Prostate gland (tissue), 2 donors: Measurements from ENCODE around the gene MRE11.

Source experiments
- CTCF ChIP-seq, 4 experiments: fragments of 200-600 bp in 2 of 4; fragments of 450-650 bp in 2 of 4; sonication (generic) in 2 of 4; IDR thresholded peaks; 1 replicate in 3 of 4; 2 replicates in 1 of 4; pipeline ENCODE4 v1.5.1; 2016 to 2019; ENCODE audit warnings: antibody characterized with exemption in 4 of 4, mild to moderate bottlenecking in 2 of 4, moderate library complexity in 2 of 4
- POLR2A ChIP-seq: fragments of 450-650 bp; IDR thresholded peaks from one replicate; pipeline ENCODE4 v1.6.1; 2016; ENCODE audit warnings: antibody characterized with exemption, mild to moderate bottlenecking

GRCh38 chr11:94521684-94522083 is 28.0 kb upstream of the MRE11 start:
- TF ChIP-seq CTCF (IDR thresholded peaks at IDR 0.05) (no peak), POLR2A (no peak)
